GM19372 (cell line): ENCODE data around the gene EIF1AD.

ENCODE experiments used
- ATAC-seq: cut with Tn5 transposase; IDR thresholded peaks from one replicate; pipeline ENCODE4 v1.9.1; 2021; ENCODE audit warnings: mild to moderate bottlenecking, low read depth, moderate library complexity; ENCODE audit not compliant: unreplicated experiment

EIF1AD gene

DNA sequence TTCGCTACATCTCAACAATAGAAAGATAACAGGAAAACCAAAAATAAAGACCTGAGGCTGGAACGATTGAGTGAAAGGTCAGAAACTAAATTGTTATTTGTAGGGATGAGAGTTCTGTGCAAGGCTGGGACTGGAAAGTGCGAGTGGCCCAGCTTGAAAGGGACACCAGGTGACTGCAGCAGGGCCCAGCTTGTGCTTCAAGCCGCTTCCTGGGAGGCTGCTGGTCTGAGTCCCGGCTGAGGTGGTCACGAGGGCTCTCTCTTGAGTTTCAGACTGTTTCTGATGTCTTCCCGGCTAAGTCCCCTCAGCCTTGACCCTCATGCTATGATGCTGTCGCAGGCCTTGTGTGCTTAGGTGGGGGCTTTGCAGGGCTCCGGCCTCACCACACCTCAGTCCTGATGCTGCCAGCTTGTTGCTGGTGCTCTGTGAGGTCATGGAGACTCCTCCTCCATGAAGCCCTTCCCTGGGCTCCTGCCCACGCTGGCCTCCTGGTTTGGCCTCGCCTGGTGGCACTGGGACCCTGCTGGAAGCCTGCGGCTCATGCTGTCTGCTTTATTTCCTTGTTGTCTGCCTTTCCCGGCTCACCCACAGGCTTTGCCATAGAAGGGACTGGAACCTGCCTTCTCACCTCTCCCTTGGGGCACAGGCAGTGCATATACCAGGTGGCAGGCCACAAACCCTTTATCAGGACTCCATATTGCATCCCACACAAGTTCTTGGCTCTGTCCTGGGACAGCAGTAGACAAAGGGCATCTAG is 4.4 kb upstream of the EIF1AD start:
- ATAC-seq, result no peak

GRCh38 chr11:66004186-66004585 is 2.2 kb upstream of the EIF1AD start:
- ATAC-seq, result no peak

DNA sequence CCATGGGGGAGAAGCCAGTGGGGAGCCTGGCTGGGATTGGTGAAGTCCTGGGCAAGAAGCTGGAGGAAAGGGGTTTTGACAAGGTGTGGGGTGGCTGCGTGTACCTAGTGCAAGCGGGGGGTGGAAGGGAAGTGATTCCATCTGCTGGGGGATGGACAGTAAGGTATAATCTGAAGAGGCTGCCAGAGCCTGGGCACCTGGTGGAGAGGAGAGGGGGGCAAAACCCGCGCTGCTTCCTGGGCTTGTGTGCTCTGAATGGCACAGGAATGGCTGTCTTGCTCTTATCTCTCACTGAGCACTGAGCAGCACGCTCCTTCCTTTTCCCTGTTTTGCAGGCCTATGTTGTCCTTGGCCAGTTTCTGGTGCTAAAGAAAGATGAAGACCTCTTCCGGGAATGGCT is 1.3 kb upstream of the EIF1AD start:
- ATAC-seq, result no peak

DNA sequence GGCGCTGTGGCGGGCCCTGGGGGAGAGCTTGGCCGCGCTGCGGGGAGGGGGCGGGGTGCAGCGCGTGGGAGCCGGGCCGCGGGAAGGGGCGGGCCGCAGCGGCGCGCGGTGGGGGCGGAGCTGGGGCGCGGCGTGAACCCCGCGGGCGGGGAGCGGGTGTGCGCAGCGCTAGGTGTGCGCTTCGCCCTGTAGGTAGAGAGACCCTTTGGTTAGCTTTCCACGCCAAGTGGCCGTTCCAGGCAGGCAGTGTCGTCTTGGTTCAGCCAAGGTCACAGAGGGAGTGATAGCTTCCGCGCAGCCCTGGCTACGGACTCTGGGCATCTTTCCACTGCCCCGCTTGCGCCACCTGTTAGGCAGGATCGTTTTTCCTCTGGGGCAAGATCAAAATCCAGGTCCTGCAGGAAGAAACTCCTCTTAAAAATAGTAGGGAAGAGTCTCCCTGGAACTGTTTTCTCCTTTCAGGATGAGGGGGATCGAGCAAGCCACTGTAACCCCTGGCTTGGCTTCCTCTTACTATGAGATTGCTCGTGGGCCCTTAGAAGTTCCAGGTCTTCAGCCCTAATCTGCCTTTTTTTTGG is 780 bp upstream of the EIF1AD start:
- ATAC-seq, result peak; percentile 61

- ATAC-seq, result no peak
Measured at GRCh38 chr11:65997286-65997685, 4.7 kb downstream of the EIF1AD start.

DNA sequence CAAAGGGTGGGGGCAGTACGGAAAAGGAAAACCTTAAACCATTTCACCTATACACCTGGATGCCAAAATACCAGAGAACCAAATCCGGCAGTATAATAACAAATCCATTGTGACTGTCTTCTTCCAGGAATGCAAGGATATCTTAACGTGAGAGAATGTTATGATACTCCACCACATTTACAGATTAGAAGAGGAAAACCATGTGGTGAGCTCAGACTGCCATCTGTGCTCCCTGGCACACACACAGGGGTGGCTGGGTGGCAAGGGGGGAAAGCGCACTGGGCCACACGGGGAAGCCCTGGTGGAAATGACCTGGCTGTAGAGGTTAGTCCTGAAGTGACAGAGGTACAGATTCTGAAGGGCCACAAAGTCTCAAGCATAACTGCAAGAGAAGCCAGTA is 9.9 kb downstream of the EIF1AD start:
- no peak for ATAC-seq

- peak; percentile 72 for ATAC-seq
Measured at GRCh38 chr11:65988791-65989592, 13.0 kb downstream of the EIF1AD start.

GRCh38 chr11:65987336-65987735 is 14.6 kb downstream of the EIF1AD start:
- ATAC-seq, result no peak

GRCh38 chr11:65983589-65983987 is 18.4 kb downstream of the EIF1AD start:
- ATAC-seq, result no peak

- ATAC-seq, result no peak
Measured at GRCh38 chr11:65982824-65983588, 19.0 kb downstream of the EIF1AD start.

DNA sequence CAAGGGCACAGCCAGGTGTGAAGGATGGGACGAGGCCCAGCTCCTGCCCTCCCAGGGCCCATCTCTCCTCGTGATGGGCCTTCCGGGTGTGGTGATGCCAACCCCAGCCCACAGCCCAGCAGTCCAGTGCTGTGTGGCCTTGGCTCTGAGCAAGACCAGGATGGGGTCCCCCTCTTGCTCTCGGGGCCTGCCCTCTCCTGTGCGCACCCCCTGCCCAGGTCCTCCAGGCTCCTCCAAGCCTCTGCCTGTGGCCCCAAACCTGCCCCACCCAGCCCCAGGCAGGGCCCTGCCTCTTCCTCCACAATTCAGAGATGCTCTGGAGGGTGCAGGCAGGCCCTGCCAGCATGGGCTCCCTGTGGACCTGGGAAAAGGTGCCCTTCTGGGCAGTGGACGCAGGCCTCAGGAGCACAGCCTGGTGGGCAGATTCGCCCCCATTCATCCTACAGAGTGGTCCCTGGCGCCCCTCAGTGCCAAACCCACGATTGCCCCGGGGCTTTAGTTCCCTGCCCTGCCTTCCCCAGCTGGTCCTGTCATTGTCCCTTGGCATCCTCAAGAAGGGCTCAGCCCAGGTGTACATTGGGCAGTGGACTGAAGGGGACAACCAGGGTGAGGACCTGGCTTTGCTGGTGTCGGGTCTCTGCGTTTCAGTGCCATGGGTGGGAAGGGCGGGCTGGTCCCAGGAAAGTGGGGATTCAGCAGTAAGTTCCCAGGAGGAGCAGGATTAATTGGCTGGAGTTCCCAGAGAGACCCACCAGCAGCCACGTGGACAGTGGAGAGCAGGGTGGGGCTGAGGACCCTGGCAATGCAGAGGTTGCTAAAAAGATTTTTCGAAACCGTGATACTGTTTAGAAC is 19.8 kb downstream of the EIF1AD start:
- no peak for ATAC-seq

DNA sequence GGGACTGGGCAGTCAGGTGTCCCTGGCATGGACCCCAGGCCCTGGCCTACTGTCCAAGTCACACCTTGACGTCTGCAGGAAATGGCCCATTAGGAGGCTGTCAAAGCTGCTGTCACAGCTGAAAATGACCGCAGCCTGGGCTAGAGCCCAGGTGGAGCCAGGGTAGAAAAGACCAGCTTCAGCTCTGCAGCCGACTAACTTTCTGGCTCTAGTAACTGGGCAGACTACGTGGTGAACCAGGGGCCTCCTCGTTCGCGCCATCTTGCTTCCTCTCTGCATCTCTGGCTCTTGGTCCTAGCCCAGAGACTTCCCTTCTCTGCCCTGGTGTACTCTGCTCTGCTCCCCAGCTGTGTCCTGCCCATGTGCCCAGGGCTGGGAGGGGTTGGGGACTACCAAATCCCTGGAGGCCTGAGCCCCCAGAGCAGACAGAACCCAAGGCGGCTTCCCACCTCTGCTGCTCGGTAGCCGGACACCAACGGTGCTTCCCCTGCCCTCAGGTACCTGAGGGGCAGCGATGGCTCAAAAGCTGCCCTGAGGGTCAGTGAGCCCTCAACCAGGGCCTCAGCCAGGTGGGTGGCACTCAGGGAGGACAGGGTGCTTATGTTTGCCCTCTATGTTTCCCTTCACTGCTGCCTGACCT is 20.7 kb downstream of the EIF1AD start:
- ATAC-seq, result no peak

DNA sequence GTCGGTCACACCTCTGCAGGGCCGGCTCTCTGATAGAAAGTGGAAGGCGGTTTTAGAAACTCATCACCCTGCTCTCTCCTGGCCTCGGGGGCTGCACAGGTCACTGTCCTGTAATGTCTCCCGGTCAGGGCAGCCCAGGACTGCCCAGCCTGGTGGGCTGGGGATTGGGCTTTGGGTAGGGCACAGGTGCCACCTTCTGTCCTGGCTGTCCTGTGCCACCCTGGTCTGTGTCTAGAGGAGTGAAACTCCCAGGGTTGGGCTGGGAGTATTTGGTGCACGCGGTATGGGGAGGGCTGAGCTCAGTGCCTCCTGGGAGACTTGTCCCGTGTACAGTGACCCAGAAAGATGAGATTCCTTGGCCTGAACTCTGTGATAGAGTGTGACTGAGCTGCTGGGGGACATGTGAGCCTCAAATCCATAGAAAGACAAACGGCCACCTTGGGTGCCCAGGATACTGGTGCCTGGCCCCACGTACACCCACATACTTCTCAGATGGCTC is 22.6 kb downstream of the EIF1AD start:
- ATAC-seq, result no peak

- no peak for ATAC-seq
Measured at GRCh38 chr11:65978391-65979238, 23.3 kb downstream of the EIF1AD start.

DNA sequence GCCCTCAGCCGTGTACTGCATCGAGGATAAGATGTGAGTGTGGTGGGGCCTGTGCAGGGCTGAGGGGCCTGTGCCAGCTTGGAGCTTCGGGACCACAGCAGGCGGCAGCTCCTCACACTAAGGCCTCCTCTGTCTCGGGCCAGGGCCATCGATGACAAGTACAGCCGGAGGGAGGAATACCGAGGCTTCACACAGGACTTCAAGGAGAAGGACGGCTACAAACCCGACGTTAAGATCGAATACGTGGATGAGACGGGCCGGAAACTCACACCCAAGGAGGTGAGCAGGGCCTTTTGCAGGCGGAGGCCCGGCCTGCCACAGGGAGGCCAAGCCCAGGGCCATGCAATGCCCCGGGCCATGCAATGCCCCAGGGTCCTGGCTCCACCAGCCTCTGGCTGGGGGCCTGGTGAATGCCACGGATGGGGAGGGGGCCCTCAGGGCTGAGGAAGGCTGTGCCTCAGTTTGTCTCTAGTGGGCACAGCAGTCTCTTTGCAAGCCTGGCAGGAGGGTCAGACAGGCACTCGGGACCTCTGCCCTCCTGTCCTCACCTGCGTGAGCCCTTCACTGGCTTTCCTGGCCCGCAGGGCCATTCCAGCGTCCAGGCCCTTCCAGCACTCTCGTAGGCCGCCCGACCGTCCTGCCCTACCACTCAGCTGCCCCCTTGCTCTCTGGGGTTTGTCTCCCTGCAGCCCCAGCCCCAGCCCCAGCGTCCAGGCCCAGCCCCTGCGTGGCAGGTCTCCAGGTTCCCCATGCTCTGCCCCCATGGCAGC is 24.2 kb downstream of the EIF1AD start:
- ATAC-seq, result no peak

GRCh38 chr11:65976216-65977176 is 25.5 kb downstream of the EIF1AD start:
- no peak for ATAC-seq

DNA sequence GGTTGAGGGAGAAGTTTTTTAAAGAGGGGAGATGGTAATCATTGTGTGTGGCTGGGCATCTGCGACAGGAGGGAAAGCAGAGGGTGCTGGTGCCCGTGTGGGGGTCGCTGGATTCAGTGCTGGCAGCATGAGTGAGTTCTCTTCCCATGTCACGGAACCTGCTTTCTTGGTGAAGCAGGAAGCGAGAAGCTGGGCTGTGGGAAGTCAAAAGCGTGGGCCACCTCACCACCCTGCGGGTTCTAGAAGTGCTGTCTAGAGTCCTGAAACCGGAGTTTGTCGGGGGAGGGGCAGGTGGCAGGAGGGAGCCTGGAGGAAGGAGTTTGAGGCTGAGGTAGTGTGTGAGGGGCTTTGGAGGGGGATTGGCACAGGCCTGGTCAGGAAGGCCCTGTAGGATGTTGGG is 26.2 kb downstream of the EIF1AD start:
- ATAC-seq, result no peak
